Measurements from ENCODE around the gene ING3. TPM values are rescaled to one million over a fixed set of nuclear protein-coding genes. Genes with fewer than 3 reads are reported as not detected.

Gene ING3
- total and polyA plus RNA-seq, 2 of the 8 experiments (the other 6 are each of a cell fraction or from before 2014, with no cell fraction given) = 6.0 to 17.7 TPM

GRCh38 chr7:120920034-120920433 is 30.5 kb upstream of the ING3 start:
- H3K4me2 ChIP-seq (ENCODE audit: insufficient read depth in 1 of 2, low read depth in 2 of 2, low read length in 2 of 2) = no peak overlapping the region
- H2BK5ac ChIP-seq (ENCODE audit: low read depth, low read length) = no peak overlapping the region
- H2AK5ac ChIP-seq (ENCODE audit: low read depth, low read length) = no peak overlapping the region
- no peak overlapping the region for H3K14ac ChIP-seq (ENCODE audit: insufficient read length)
- H4K5ac ChIP-seq (ENCODE audit: insufficient read length, low read depth, low read length) = no peak overlapping the region
- no peaks in the 10 kb centered on the region for H3K9me3 ChIP-seq (ENCODE audit: insufficient read depth in 2 of 2, low read depth in 1 of 2, low read length in 1 of 2)
- no peak overlapping the region for H3K56ac ChIP-seq (replicated peaks; ENCODE audit: insufficient read length, low read depth, low read length)
- POLR2A ChIA-PET (ENCODE audit: partially characterized antibody) = no interaction called here
- no peaks in the 10 kb centered on the region for H3K36me3 ChIP-seq (ENCODE audit: control insufficient read depth in 2 of 4, insufficient read depth in 4 of 4, low read length in 3 of 4)
- no peak overlapping the region for H2AFZ ChIP-seq (ENCODE audit: low read length)
- no peak overlapping the region for H2BK20ac ChIP-seq (ENCODE audit: low read length)
- no peak overlapping the region for H2BK15ac ChIP-seq (ENCODE audit: low read length)
- no peak overlapping the region for H2BK120ac ChIP-seq (replicated peaks; ENCODE audit: low read depth, low read length)
- FAIRE-seq (no peak), DNase-seq (ENCODE audit: low read depth in 1 of 2, low spot score in 2 of 2) (no peak)
- H3K23me2 ChIP-seq (ENCODE audit: low read depth, low read length) = no peaks in the 10 kb centered on the region
- H3K23ac ChIP-seq (ENCODE audit: insufficient read length) = no peak overlapping the region
- H4K20me1 ChIP-seq (replicated peaks in 1 of 2; ENCODE audit: control insufficient read depth in 1 of 2, insufficient read depth in 2 of 2, low read length in 2 of 2) = no peaks in the 10 kb centered on the region
- no peaks in the 10 kb centered on the region for H3K4me1 ChIP-seq (replicated peaks in 1 of 4; ENCODE audit: control insufficient read depth in 3 of 4, insufficient read depth in 4 of 4, low read length in 3 of 4)
- CTCF ChIA-PET (ENCODE audit: partially characterized antibody) = interaction anchor here (1.3 kb wide), 1 partner anchor 26 kb away, joined by 3 read pairs; no protein-coding TSS in a partner anchor
- no peak overlapping the region for H3K4me3 ChIP-seq (ENCODE audit: extremely low read depth in 1 of 4, insufficient read depth in 2 of 4, low read depth in 3 of 4, low read length in 4 of 4)
- TF ChIP-seq RNF2 (IDR thresholded peaks at IDR 0.05; ENCODE audit: borderline replicate concordance, low read depth, low read length, missing control alignments, poor library complexity, severe bottlenecking) (no peak), KDM5A (IDR thresholded peaks at IDR 0.05; ENCODE audit: low read length) (no peak), JUN (IDR thresholded peaks at IDR 0.05; ENCODE audit: low read depth, low read length) (no peak)
- no peak overlapping the region for H4K91ac ChIP-seq (replicated peaks; ENCODE audit: insufficient read length, low read length)
- H3K79me1 ChIP-seq (ENCODE audit: low read depth, low read length) = no peaks in the 10 kb centered on the region
- no peak overlapping the region for H4K8ac ChIP-seq (ENCODE audit: extremely low read depth, insufficient read depth, low read length)
- no peak overlapping the region for H3K4ac ChIP-seq (replicated peaks; ENCODE audit: insufficient read length, low read depth, low read length)
- H3K18ac ChIP-seq (ENCODE audit: extremely low read depth, low read length) = no peak overlapping the region
- H3K27me3 ChIP-seq (replicated peaks in 1 of 4; ENCODE audit: control insufficient read depth in 3 of 4, extremely low read depth in 1 of 4, insufficient read depth in 3 of 4, low read length in 3 of 4) = no peaks in the 10 kb centered on the region
- H3K79me2 ChIP-seq (ENCODE audit: control insufficient read depth in 1 of 2, insufficient read depth in 2 of 2, low read length in 2 of 2) = no peaks in the 10 kb centered on the region
- no peak overlapping the region for H2BK12ac ChIP-seq (ENCODE audit: low read depth, low read length)
- no peak overlapping the region for H3K27ac ChIP-seq (ENCODE audit: low read depth, low read length)
- no peak overlapping the region for H3K9ac ChIP-seq (replicated peaks in 1 of 4; ENCODE audit: extremely low read depth in 1 of 4, low read depth in 3 of 4, low read length in 3 of 4)
- WGBS, 2 experiments (ENCODE audit: extremely low coverage in 1 of 2, insufficient coverage in 1 of 2, insufficient read length in 1 of 2, insufficient replicate concordance in 2 of 2, low coverage in 1 of 2, low lambda C conversion rate in 2 of 2, missing lambda C conversion rate in 1 of 2) = 87% methylated on average over 2 of the region's 2 CpGs; no CpG with 5 or more reads in 1 of the 2 experiments
